Frontal cortex (tissue), 4 donors: ENCODE results near the gene SYNDIG1. TPM values are rescaled to one million over a fixed set of nuclear protein-coding genes. Genes with fewer than 3 reads are reported as not detected.

Experiments used
- DNase-seq, 2 donors: peaks; one replicate each; pipeline ENCODE4 v3.0.0; 2012; ENCODE audit warnings: low spot score in 2 of 2
- FAIRE-seq: peaks from 2 replicates; lab custom pipeline; 2012; peaks lifted over from hg19 to GRCh38; lab: Jason Lieb, UNC
- total RNA-seq: library from RNA; depleted of rRNA; stranded (reverse); fragments of >200 nt; gene quantifications from one replicate; pipeline ENCODE4 v1.2.3, GENCODE V29; 2014
- donor health status: control.
- donor health status: control.
- donor health status: control.

SYNDIG1 gene
- total RNA-seq, 1 donor from 2014 or later, result 26.1 TPM

- no peak for FAIRE-seq
- no peak for DNase-seq
These were observed 192.9 kb downstream of the SYNDIG1 start for GRCh38 chr20:24662322-24662721.

GRCh38 chr20:24662752-24663365 lies 193.4 kb downstream of the SYNDIG1 start:
- no peak for DNase-seq
- no peak for FAIRE-seq

GRCh38 chr20:24663496-24663895 lies 194.1 kb downstream of the SYNDIG1 start:
- no peak for FAIRE-seq
- no peak for DNase-seq

- DNase-seq (no peak), FAIRE-seq (no peak)
These were observed 195.0 kb downstream of the SYNDIG1 start for GRCh38 chr20:24664266-24664986.

GRCh38 chr20:24665196-24665595 lies 195.8 kb downstream of the SYNDIG1 start:
- no peak for DNase-seq
- no peak for FAIRE-seq

- no peak for FAIRE-seq
- DNase-seq, result no peak
These were observed 196.3 kb downstream of the SYNDIG1 start for GRCh38 chr20:24665741-24666191.

- DNase-seq (no peak), FAIRE-seq (no peak)
These were observed 198.4 kb downstream of the SYNDIG1 start for GRCh38 chr20:24667689-24668383.

- FAIRE-seq, result no peak
- DNase-seq, result no peak
These were observed 198.9 kb downstream of the SYNDIG1 start for GRCh38 chr20:24668384-24668702.

GRCh38 chr20:24668791-24669190 lies 199.4 kb downstream of the SYNDIG1 start:
- DNase-seq, result no peak
- no peak for FAIRE-seq

GRCh38 chr20:24669701-24670100 lies 200.3 kb downstream of the SYNDIG1 start:
- FAIRE-seq, result no peak
- no peak for DNase-seq

GRCh38 chr20:24670341-24670872 lies 201.0 kb downstream of the SYNDIG1 start:
- FAIRE-seq (no peak), DNase-seq (no peak)

GRCh38 chr20:24670981-24671380 lies 201.6 kb downstream of the SYNDIG1 start:
- no peak for FAIRE-seq
- DNase-seq, result no peak

GRCh38 chr20:24672181-24672880 lies 202.9 kb downstream of the SYNDIG1 start:
- FAIRE-seq (no peak), DNase-seq (no peak)

GRCh38 chr20:24672886-24673677 lies 203.7 kb downstream of the SYNDIG1 start:
- DNase-seq (peak in 1 of 2 donors; percentile 42), FAIRE-seq (no peak)

- no peak for FAIRE-seq
- no peak for DNase-seq
These were observed 204.5 kb downstream of the SYNDIG1 start for GRCh38 chr20:24673678-24674570.

- FAIRE-seq, result no peak
These were observed 205.6 kb downstream of the SYNDIG1 start for GRCh38 chr20:24674921-24675605.

GRCh38 chr20:24675651-24676352 lies 206.4 kb downstream of the SYNDIG1 start:
- FAIRE-seq (no peak), DNase-seq (no peak)

More at GRCh38 chr20:24674921-24675605, 205.6 kb downstream of the SYNDIG1 start:
- no peak for DNase-seq
